Activated naive CD8-positive, alpha-beta T cell treated with anti-CD3 and anti-CD28 coated beads, Interleukin-2, amount 50 U/mL, for 24 hours (primary cell): ENCODE results near the gene THAP10.
"Not testable (repeated sequence)": the region's sequence is repeated elsewhere in the genome, so short reads cannot be mapped to it uniquely, and the experiment has no call there.

Experiments
- ATAC-seq: fragments of 150-1000 bp; cut with Tn5 transposase; one replicate; pipeline ENCODE4 v1.10.0; 2021
- DNase-seq: peaks from one replicate; pipeline ENCODE4 v3.0.0; 2021
- H3K27ac Mint-ChIP-seq: one replicate; pipeline ENCODE4 v1.8.0; 2021; ENCODE audit warnings: mild to moderate bottlenecking, mixed read lengths
- H3K27me3 Mint-ChIP-seq: one replicate; pipeline ENCODE4 v1.8.0; 2021; ENCODE audit warnings: mixed read lengths
- H3K36me3 Mint-ChIP-seq: one replicate; pipeline ENCODE4 v1.8.0; 2021; ENCODE audit warnings: low read depth, mixed read lengths
- H3K4me1 Mint-ChIP-seq: one replicate; pipeline ENCODE4 v1.8.0; 2021; ENCODE audit warnings: mixed read lengths
- H3K4me3 Mint-ChIP-seq: one replicate; pipeline ENCODE4 v1.8.0; 2021; ENCODE audit warnings: mild to moderate bottlenecking, moderate library complexity, mixed read lengths
- H3K9me3 Mint-ChIP-seq: one replicate; pipeline ENCODE4 v1.8.0; 2021; ENCODE audit warnings: mixed read lengths

THAP10 gene

DNA sequence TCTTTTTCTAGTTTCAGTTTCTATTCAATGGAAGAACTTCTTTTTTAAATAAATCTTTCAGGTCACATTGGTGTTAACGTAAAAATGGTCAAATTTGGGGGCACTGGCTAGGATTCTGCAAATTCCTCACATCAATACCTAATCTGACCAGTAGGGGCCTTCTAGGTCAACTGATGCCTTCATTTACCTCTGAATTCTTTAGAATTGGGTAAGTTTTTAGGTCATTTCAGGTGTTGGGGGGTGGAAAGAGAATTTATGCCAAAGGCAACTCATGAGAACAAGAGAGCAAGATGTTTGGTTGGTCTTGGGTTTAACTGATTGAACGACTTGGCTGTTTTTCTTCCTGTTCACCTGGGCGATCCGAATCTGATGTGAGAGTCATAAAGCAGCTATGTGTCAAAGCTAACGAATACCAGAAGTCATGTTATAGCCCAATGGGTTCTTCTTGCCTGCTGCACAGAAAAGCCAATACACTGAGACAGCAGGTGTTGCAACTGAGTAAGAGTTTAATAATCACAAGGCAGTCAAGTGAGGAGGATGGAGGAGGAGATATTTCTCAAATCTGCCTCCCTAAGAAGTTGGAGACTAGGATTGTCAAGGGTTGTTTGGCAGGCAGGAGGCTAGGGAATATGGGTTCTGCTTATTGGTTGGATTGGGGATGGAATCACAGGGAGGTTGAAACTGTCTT is 15.7 kb upstream of the THAP10 start:
- Mint-ChIP-seq H3K27me3 (peaks cover 14% of the 10 kb centered on the region), H3K4me1 (no peaks in the 10 kb centered on the region), H3K9me3 (peaks cover 19% of the 10 kb centered on the region), H3K4me3 (no peak overlapping the region), H3K27ac (no peak overlapping the region), H3K36me3 (peaks cover 4% of the 10 kb centered on the region)
- DNase-seq (no peak), ATAC-seq (no peak)

DNA sequence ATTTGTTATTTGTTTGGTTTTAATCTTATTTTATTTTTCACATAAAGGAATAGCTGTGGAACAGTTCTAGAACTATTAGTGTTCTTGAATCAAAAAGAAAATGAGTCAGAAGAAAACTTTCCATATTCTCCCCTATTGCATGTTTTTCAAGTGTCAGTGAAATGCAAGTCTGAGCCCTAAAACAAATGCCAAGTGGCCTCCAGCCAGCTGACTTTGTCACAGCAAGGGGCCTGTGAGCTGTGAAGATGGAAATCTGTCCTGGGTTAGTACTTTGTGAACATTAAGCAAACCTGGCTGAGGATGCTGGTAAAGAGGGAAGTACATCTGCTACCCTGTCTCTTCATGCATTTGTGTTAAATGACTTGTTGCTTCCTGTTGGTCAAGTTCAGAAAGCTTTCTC is 14.6 kb upstream of the THAP10 start:
- H3K27ac Mint-ChIP-seq: no peak overlapping the region
- DNase-seq: no peak
- H3K27me3 Mint-ChIP-seq: peaks cover 16% of the 10 kb centered on the region
- no peak for ATAC-seq
- peaks cover 4% of the 10 kb centered on the region for H3K36me3 Mint-ChIP-seq
- H3K4me1 Mint-ChIP-seq: no peaks in the 10 kb centered on the region
- H3K9me3 Mint-ChIP-seq: peaks cover 19% of the 10 kb centered on the region
- H3K4me3 Mint-ChIP-seq: no peak overlapping the region

DNA sequence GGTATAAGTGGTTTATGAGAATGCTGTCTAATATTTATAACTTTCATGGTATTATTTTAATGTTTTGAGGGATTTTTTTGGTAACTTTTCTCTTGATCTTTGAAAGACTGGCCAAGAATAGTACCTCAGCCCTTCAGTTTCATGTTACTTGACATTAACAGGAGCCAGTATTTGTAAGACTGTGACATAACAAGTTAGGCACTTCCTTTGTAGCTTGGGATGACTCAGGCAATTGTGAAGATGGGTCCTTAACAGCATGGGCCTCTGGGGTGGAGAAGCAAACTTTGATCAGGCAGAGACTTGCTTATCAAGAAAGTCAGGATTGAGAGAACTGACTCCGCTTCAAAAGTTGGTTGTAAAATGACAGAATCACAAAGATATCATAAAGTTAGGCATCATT is 9.9 kb upstream of the THAP10 start:
- Mint-ChIP-seq H3K27ac (no peak overlapping the region), H3K9me3 (no peaks in the 10 kb centered on the region), H3K4me3 (no peak overlapping the region), H3K36me3 (no peaks in the 10 kb centered on the region), H3K27me3 (peaks cover 16% of the 10 kb centered on the region), H3K4me1 (no peaks in the 10 kb centered on the region)
- DNase-seq (no peak), ATAC-seq (no peak)

DNA sequence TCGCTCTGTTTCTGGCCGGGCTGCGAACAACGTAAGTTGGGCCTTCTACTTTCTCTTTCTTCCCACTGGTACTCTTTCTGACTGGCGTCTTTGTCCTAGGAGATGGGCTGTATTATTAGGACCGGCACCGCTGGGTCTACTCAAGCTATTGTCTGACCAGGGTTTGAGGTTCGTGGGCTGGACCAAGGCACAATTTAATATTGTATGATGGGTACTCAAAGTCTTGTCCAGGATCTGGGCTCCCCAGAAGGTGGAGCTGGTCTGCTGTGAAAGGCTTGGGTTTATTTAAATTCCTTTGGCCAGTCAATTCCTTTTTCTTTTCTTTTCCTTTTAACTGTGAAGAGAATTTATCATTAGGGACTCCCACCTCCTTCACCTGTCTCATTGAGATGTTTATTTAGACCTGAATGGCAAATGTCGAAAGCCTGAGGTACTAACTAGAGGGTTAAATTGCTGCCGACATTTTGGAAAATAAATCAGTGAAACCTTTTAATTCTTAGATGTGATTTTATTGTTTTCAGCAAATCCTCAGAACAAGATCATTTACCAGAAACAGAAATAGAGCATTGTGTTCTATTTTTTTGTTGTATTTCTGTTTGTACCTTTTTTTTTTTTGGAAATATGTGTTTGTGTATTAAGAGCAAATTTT is 803 bp upstream of the THAP10 start:
- Mint-ChIP-seq H3K27me3 (peaks cover 49% of the 10 kb centered on the region), H3K27ac (peak overlapping the region; percentile 88), H3K4me3 (peak overlapping the region; percentile 88), H3K36me3 (peaks cover 4% of the 10 kb centered on the region), H3K9me3 (no peaks in the 10 kb centered on the region), H3K4me1 (peaks cover 10% of the 10 kb centered on the region)
- DNase-seq (no peak), ATAC-seq (no peak)

DNA sequence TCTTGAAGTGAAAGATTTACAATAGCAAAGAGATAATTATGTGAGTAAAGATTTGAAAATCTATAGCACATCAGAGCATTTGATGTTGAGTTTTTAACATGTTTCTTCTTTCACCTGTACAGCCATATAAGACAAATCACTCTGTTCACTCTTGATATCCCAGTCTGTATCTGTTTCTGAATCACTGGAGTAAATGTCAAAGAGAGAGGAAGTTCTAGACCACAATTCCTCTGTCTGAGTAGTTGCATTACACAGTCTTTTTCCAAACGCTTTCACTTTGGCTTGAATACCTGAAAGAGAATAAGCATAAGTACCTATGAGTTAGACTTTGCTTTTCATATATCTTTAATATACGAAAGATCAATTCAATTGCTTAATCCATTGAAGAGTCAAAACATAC is 9.9 kb downstream of the THAP10 start:
- Mint-ChIP-seq H3K27me3 (peaks cover 29% of the 10 kb centered on the region), H3K4me3 (no peak overlapping the region), H3K27ac (no peak overlapping the region), H3K36me3 (no peaks in the 10 kb centered on the region), H3K9me3 (no peaks in the 10 kb centered on the region), H3K4me1 (no peaks in the 10 kb centered on the region)
- DNase-seq: no peak
- ATAC-seq: no peak

DNA sequence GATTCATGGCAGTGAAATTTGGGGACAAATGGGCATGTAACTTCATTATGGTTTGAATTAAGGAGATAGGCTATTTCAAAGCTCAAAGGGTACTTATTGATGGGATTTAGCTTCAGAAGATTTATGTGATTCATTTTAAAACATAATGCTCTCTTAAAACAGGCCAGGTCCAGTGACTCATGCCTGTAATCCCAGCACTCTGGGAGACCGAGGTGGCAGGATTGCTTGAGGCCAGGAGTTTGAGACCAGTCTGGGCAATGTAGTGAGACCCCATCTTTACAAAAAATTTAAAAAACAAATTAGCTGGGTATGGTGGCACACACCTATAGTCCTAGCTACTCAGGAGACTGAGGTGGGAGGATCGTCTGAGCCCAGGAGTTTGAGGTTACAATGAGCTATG is 11.5 kb downstream of the THAP10 start:
- no peak for DNase-seq
- H3K4me3 Mint-ChIP-seq: no peak overlapping the region
- no peaks in the 10 kb centered on the region for H3K4me1 Mint-ChIP-seq
- no peak for ATAC-seq
- no peaks in the 10 kb centered on the region for H3K36me3 Mint-ChIP-seq
- H3K9me3 Mint-ChIP-seq: no peaks in the 10 kb centered on the region
- H3K27me3 Mint-ChIP-seq: peaks cover 31% of the 10 kb centered on the region
- no peak overlapping the region for H3K27ac Mint-ChIP-seq

DNA sequence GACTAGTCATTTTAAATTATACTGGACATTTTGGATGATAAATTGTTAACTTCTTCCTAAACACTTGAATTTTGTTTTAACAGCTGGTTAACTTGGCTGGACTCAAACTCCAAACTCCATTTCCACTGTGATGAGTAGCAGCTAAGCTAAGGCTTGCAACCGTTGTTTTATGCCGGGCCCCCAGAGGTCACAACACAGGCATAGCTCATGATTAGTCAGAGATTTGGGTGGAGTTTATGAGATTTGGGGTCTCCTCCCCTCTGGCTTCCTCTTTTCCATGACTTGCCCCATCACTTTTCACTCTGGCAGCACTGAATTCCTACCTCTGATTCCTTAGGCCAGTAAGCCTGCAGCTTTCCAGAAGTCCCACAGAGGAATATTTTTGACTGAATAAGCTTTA is 12.8 kb downstream of the THAP10 start:
- H3K4me1 Mint-ChIP-seq: no peaks in the 10 kb centered on the region
- H3K4me3 Mint-ChIP-seq: no peak overlapping the region
- H3K27ac Mint-ChIP-seq: no peak overlapping the region
- DNase-seq (no peak), ATAC-seq (no peak)
- no peaks in the 10 kb centered on the region for H3K36me3 Mint-ChIP-seq
- H3K27me3 Mint-ChIP-seq: peaks cover 34% of the 10 kb centered on the region
- H3K9me3 Mint-ChIP-seq: no peaks in the 10 kb centered on the region

DNA sequence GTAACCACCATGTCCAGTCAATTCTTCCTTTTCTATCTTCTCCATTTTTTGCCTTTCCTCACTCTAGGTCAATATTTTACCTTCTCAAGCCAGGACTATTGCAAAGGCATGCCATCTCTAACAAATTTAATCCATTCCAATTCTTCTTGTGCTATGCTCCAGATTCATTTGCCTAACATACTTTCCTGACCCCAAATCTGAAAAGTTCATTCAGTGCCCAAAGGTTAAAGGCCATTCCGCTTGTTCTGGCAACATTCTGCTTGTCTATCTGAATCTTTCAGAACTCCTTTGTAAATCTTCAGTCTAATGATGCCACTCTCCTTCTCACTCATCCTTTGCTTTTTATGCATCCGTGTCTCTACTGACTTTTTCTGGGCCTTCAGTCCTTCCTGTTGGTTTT is 15.6 kb downstream of the THAP10 start:
- no peak overlapping the region for H3K4me3 Mint-ChIP-seq

DNA sequence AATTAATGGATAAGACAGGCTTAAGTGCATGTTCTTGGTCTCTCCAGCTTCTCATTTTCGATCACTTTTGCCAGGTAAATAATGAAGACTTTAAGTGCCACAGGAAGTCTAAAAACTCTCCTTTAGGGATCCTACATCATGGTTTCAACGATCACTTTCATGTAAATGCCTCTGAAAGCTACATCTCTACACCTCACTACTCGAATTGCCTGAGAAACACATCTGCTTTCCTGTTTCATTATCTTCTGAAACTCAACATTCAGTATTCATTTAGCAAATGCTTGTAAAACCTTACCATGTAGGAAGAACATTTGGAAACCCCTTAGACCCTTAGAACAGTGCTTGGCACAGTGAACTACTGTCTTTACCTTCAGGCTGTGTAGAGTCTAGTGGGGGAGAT is 16.2 kb downstream of the THAP10 start:
- H3K27me3 Mint-ChIP-seq: peaks cover 29% of the 10 kb centered on the region
- no peaks in the 10 kb centered on the region for H3K9me3 Mint-ChIP-seq
- H3K4me1 Mint-ChIP-seq: no peaks in the 10 kb centered on the region
- DNase-seq (no peak), ATAC-seq (no peak)
- H3K4me3 Mint-ChIP-seq: no peak overlapping the region
- H3K27ac Mint-ChIP-seq: no peak overlapping the region
- H3K36me3 Mint-ChIP-seq: no peaks in the 10 kb centered on the region

More for the DNA sequence above, 15.6 kb downstream of the THAP10 start:
- ATAC-seq (no peak), DNase-seq (no peak)
- H3K27me3 Mint-ChIP-seq: peaks cover 29% of the 10 kb centered on the region
- no peaks in the 10 kb centered on the region for H3K36me3 Mint-ChIP-seq
- no peak overlapping the region for H3K27ac Mint-ChIP-seq
- no peaks in the 10 kb centered on the region for H3K4me1 Mint-ChIP-seq
- no peaks in the 10 kb centered on the region for H3K9me3 Mint-ChIP-seq

DNA sequence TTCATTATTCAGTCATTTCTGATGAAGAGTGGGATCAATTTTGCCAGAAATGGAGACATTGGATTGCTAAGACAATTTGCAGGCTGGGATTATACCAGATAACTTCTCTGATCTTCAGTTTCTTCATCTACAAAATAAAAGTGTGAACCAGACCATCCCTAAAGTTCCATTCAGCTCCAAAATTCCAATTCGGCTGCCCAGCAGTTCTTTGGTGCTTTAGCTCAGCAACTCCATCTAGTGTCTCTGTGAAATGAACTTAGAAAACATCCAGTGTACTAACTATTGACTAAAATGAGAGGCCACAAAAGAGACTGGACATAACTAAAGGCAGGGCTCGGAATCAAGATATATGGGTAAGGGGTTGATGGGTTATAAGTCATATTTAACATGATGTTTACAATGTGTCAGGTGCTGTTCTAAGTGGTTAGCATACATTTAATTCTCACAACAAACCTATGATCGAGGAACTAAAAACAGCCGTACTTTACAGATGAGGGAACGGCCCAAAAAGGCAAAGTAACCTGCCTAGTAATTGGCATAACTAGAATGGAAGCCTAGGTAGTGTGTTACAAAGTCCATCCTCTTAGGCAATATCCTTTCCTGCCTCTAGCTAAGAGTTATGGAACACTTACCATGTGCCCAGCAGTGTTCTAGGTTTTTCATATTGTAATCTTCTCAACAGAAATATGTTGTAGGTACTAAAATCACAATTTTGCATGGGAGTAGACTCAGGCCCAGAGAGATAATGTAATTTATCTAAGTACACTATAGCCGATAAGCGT is 17.0 kb downstream of the THAP10 start:
- ATAC-seq (no peak), DNase-seq (no peak)
- Mint-ChIP-seq H3K27ac (no peak overlapping the region), H3K9me3 (no peaks in the 10 kb centered on the region), H3K36me3 (no peaks in the 10 kb centered on the region), H3K4me1 (peaks cover 1% of the 10 kb centered on the region), H3K4me3 (no peak overlapping the region), H3K27me3 (peaks cover 26% of the 10 kb centered on the region)

DNA sequence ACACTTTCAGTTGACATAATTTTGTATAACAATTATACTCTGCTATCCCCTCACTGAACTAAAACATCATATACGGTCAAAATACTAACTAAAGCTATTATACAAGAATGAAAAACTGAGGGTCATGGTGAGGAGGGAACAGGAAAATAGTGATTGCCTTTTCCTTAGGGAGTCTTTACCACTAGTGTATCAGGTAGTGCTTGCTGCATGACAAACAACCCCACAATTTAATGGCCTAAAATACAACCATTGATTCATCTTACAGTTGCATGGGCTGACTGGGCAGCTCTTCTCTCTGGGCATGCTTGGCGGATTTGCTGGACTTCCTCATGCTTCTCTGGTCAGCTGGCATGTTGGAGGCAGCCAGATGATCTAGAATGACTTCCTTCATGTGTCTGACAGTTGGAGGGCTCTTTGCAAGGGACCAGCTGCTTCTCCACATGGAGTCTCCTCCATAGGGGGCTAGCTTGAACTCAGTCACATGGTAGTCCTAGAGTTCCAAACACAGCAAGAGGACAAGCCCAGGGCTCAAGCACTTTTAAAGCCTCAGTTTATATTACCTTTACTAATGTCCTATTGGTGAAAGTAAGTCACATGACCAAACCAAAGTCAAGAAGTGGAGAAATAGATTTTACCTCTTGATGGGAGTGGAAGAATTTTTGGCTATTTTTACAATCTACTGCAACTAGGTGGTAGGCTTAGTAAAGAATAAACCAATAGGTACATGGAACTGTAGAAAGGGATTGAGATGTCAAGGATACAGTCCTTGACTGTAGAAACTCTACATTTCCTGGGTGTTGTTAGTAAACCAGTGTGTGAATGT is 18.8 kb downstream of the THAP10 start:
- H3K9me3 Mint-ChIP-seq: no peaks in the 10 kb centered on the region
- H3K36me3 Mint-ChIP-seq: no peaks in the 10 kb centered on the region
- H3K27ac Mint-ChIP-seq: no peak overlapping the region
- DNase-seq (no peak), ATAC-seq (no peak)
- peaks cover 2% of the 10 kb centered on the region for H3K4me1 Mint-ChIP-seq
- peaks cover 16% of the 10 kb centered on the region for H3K27me3 Mint-ChIP-seq
- H3K4me3 Mint-ChIP-seq: no peak overlapping the region

DNA sequence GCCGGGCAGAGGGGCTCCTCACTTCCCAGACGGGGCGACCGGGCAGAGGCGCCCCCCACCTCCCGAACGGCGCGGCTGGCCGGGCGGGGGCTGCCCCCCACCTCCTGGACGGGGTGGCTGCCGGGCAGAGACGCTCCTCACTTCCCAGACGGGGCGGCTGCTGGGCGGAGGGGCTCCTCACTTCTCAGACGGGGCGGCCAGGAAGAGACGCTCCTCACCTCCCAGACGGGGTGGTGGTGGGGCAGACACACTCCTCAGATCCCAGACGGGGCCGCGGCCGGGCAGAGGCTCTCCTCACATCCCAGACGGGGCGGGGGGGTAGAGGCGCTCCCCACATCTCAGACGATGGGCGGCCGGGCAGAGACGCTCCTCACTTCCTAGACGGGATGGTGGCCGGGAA is 20.7 kb downstream of the THAP10 start:
- not testable (repeated sequence) for ATAC-seq, H3K4me1 Mint-ChIP-seq, H3K27ac Mint-ChIP-seq, H3K36me3 Mint-ChIP-seq, H3K9me3 Mint-ChIP-seq, DNase-seq, H3K4me3 Mint-ChIP-seq
- peaks cover 13% of the 10 kb centered on the region for H3K27me3 Mint-ChIP-seq

DNA sequence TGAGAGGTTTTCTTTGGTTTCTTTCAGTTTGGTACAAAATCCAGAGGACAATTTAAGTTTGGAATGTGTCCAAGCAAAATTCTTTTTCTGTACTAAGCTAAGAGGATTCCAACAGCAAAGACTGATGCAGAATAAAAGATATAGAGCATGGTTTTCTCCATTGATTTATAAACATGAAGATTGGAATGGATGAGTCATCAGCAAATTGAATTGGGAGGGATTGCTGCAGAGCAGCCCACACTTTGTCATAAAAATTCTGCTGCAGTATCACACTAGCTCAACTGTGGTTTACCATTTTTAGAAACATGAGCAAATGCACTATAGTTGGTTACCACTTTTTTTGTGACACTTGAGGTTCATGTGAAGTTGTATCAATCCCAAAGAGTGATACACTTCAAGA is 22.2 kb downstream of the THAP10 start:
- Mint-ChIP-seq H3K27me3 (peaks cover 8% of the 10 kb centered on the region), H3K4me1 (peaks cover 2% of the 10 kb centered on the region), H3K27ac (no peak overlapping the region), H3K4me3 (no peak overlapping the region), H3K36me3 (no peaks in the 10 kb centered on the region), H3K9me3 (no peaks in the 10 kb centered on the region)
- DNase-seq (no peak), ATAC-seq (peak; percentile 54)

DNA sequence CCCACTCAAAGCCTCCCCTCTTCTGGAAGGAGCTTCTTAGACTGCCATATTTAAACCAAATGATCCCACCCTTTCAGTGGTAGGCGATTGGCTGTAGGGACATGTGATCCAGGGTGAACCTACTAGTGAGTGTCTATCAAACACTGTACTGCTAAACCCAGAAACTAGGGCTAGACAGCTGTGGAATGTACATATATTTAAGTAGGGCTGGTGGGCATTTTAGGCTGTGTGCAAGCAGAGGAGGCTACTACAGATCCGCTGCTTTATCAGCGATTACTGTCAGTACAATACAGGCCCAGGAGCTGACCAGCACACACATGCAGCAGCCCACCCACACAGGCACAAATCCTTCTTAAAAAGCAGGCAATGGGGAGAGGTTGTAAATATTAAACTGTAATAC is 22.9 kb downstream of the THAP10 start:
- H3K27me3 Mint-ChIP-seq: peaks cover 8% of the 10 kb centered on the region
- no peaks in the 10 kb centered on the region for H3K36me3 Mint-ChIP-seq
- H3K4me1 Mint-ChIP-seq: peaks cover 2% of the 10 kb centered on the region
- DNase-seq (no peak), ATAC-seq (no peak)
- H3K27ac Mint-ChIP-seq: no peak overlapping the region
- H3K9me3 Mint-ChIP-seq: no peaks in the 10 kb centered on the region
- H3K4me3 Mint-ChIP-seq: no peak overlapping the region
